IMR-90 (cell line): ENCODE data around the gene SLC18A3. TPM values are rescaled to one million over a fixed set of nuclear protein-coding genes. Genes with fewer than 3 reads are reported as not detected.

ENCODE experiments used
- ATAC-seq: fragments of 200-7000 bp; cut with Tn5 transposase; 2 replicates; pipeline ENCODE4 v1.9.1; 2020; ENCODE audit warnings: low read depth, mild to moderate bottlenecking, moderate library complexity
- BruUV-seq: library from RNA; stranded (reverse); fragments of 400-500 nt; replicated peaks from 2 replicates; lab custom pipeline; 2021; lab: Mats Ljungman, UMichigan
- CTCF ChIA-PET: fragments of 300-600 bp; formaldehyde crosslinking; extraction: SDS; loops from one replicate; lab custom pipeline; 2021; ENCODE audit warnings: antibody characterized with exemption; lab: Yijun Ruan, JAX
- POLR2A ChIA-PET: fragments of 300-600 bp; sonication (Branson Sonifier 250); formaldehyde crosslinking; loops from one replicate; lab custom pipeline; 2022; ENCODE audit warnings: antibody characterized with exemption; ENCODE audit not compliant: unreplicated experiment; lab: Charles Lee
- DNase-seq: peaks from one replicate; pipeline ENCODE4 v3.0.0; 2013
- H2AFZ ChIP-seq: replicated peaks from 2 replicates; pipeline ENCODE3; 2013; ENCODE audit warnings: low read length, mild to moderate bottlenecking; ENCODE audit not compliant: poor library complexity
- H2AK5ac ChIP-seq: 2 replicates; pipeline ENCODE4 v1.6.1; 2013; ENCODE audit warnings: low read depth, low read length, inconsistent platforms
- H2AK9ac ChIP-seq: replicated peaks from 2 replicates; pipeline ENCODE3; 2013; ENCODE audit warnings: mild to moderate bottlenecking, low read depth, low read length, moderate library complexity; ENCODE audit not compliant: poor library complexity
- H2BK120ac ChIP-seq: 2 replicates; pipeline ENCODE4 v1.6.1; 2013; ENCODE audit warnings: low read depth, low read length, inconsistent platforms
- H2BK15ac ChIP-seq: 3 replicates; pipeline ENCODE4 v1.6.1; 2013; ENCODE audit warnings: low read depth, low read length, inconsistent platforms
- H2BK20ac ChIP-seq: 2 replicates; pipeline ENCODE4 v1.6.1; 2013; ENCODE audit warnings: low read depth, mild to moderate bottlenecking, inconsistent platforms, low read length, moderate library complexity
- H2BK5ac ChIP-seq: 2 replicates; pipeline ENCODE4 v1.6.1; 2013; ENCODE audit warnings: mild to moderate bottlenecking, low read depth, low read length, inconsistent platforms; ENCODE audit not compliant: poor library complexity, severe bottlenecking
- H3K14ac ChIP-seq: replicated peaks from 2 replicates; pipeline ENCODE4 v1.6.1; 2013; ENCODE audit warnings: low read depth, low read length, inconsistent platforms
- H3K18ac ChIP-seq: 2 replicates; pipeline ENCODE4 v1.6.1; 2013; ENCODE audit warnings: low read depth, low read length, control low read depth
- H3K23ac ChIP-seq: 2 replicates; pipeline ENCODE4 v1.6.1; 2013; ENCODE audit warnings: low read depth, low read length, inconsistent platforms
- H3K27ac ChIP-seq: 2 replicates; pipeline ENCODE4 v1.5.1; 2013; ENCODE audit warnings: mild to moderate bottlenecking, control low read depth, low read length; ENCODE audit not compliant: insufficient read depth
- H3K27me3 ChIP-seq: 2 replicates; pipeline ENCODE4 v1.6.1; 2013; ENCODE audit warnings: low read length; ENCODE audit not compliant: control insufficient read depth, insufficient read depth
- H3K36me3 ChIP-seq: 2 replicates; pipeline ENCODE4 v1.6.1; 2013; ENCODE audit warnings: low read length, mixed read lengths; ENCODE audit not compliant: control insufficient read depth, insufficient read depth
- H3K4ac ChIP-seq: 2 replicates; pipeline ENCODE4 v1.6.1; 2013; ENCODE audit warnings: low read depth, low read length, inconsistent platforms
- H3K4me1 ChIP-seq: 2 replicates; pipeline ENCODE4 v1.6.1; 2013; ENCODE audit warnings: low read length, mixed read lengths; ENCODE audit not compliant: control insufficient read depth, insufficient read depth
- H3K4me2 ChIP-seq: 2 replicates; pipeline ENCODE4 v1.6.1; 2013; ENCODE audit warnings: low read depth, mild to moderate bottlenecking, control low read depth, low read length, moderate library complexity
- H3K4me3 ChIP-seq: 2 replicates; pipeline ENCODE4 v1.5.1; 2013; ENCODE audit warnings: low read depth, mild to moderate bottlenecking, control low read depth, low read length, moderate library complexity; ENCODE audit not compliant: insufficient read depth
- H3K56ac ChIP-seq: 2 replicates; pipeline ENCODE4 v1.6.1; 2013; ENCODE audit warnings: low read length, inconsistent platforms; ENCODE audit not compliant: insufficient read depth; ENCODE audit errors: extremely low read depth
- H3K79me1 ChIP-seq, 2 experiments: 2 replicates each; pipeline ENCODE4 v1.6.1; 2013; ENCODE audit warnings: low read length in 2 of 2, inconsistent platforms in 1 of 2, low read depth in 1 of 2
- H3K9ac ChIP-seq: 2 replicates; pipeline ENCODE4 v1.6.1; 2013; ENCODE audit warnings: low read depth, low read length, control low read depth
- H3K9me1 ChIP-seq: 2 replicates; pipeline ENCODE4 v1.6.1; 2013; ENCODE audit warnings: low read length, inconsistent platforms; ENCODE audit not compliant: insufficient read depth
- H3K9me3 ChIP-seq: 2 replicates; pipeline ENCODE4 v1.6.1; 2013; ENCODE audit warnings: low read length; ENCODE audit not compliant: control insufficient read depth, insufficient read depth
- H4K20me1 ChIP-seq: 2 replicates; pipeline ENCODE4 v1.6.1; 2013; ENCODE audit warnings: low read length, inconsistent platforms; ENCODE audit not compliant: insufficient read depth
- H4K5ac ChIP-seq: 2 replicates; pipeline ENCODE4 v1.6.1; 2013; ENCODE audit warnings: mild to moderate bottlenecking, low read depth, low read length, control low read depth
- H4K8ac ChIP-seq, 2 experiments: 2 replicates each; pipeline ENCODE4 v1.6.1; 2013; ENCODE audit warnings: low read depth in 2 of 2, low read length in 2 of 2, control low read depth in 1 of 2, inconsistent platforms in 1 of 2
- H4K91ac ChIP-seq: 2 replicates; pipeline ENCODE4 v1.6.1; 2013; ENCODE audit warnings: low read depth, low read length, inconsistent platforms; ENCODE audit not compliant: insufficient read depth
- BHLHE40 ChIP-seq: fragments of 150-350 bp; IDR thresholded peaks from 2 replicates; pipeline ENCODE4 v1.6.1; 2016; ENCODE audit warnings: mild to moderate bottlenecking, low read depth, low read length
- CEBPB ChIP-seq: IDR thresholded peaks from 2 replicates; pipeline ENCODE4 v1.6.1; 2012; ENCODE audit warnings: low read depth, low read length, improper control_type of control experiment
- CHD1 ChIP-seq: IDR thresholded peaks from 2 replicates; pipeline ENCODE4 v1.6.1; 2012; ENCODE audit warnings: low read depth, low read length, improper control_type of control experiment
- FOS ChIP-seq: fragments of 150-350 bp; IDR thresholded peaks from 2 replicates; pipeline ENCODE4 v1.6.1; 2016; ENCODE audit warnings: low read depth, low read length
- MAFK ChIP-seq: IDR thresholded peaks from 2 replicates; pipeline ENCODE4 v1.6.1; 2012; ENCODE audit warnings: low read depth, low read length, improper control_type of control experiment
- MAZ ChIP-seq: IDR thresholded peaks from 2 replicates; pipeline ENCODE4 v1.6.1; 2012; ENCODE audit warnings: low read depth, mild to moderate bottlenecking, low read length, improper control_type of control experiment, moderate library complexity, borderline replicate concordance
- MXI1 ChIP-seq: IDR thresholded peaks from 2 replicates; pipeline ENCODE4 v1.6.1; 2012; ENCODE audit warnings: low read depth, mild to moderate bottlenecking, low read length, moderate library complexity, borderline replicate concordance
- NFE2L2 ChIP-seq: fragments of 150-350 bp; IDR thresholded peaks from 2 replicates; pipeline ENCODE4 v1.6.1; 2016; ENCODE audit warnings: low read depth, mild to moderate bottlenecking, low read length
- POLR2A ChIP-seq: IDR thresholded peaks from 2 replicates; pipeline ENCODE4 v1.6.1; 2012; ENCODE audit warnings: mild to moderate bottlenecking, low read depth, low read length
- RAD21 ChIP-seq: IDR thresholded peaks from 2 replicates; pipeline ENCODE4 v1.6.1; 2012; ENCODE audit warnings: low read length, improper control_type of control experiment
- RCOR1 ChIP-seq: IDR thresholded peaks from 2 replicates; pipeline ENCODE4 v1.6.1; 2012; ENCODE audit warnings: mild to moderate bottlenecking, low read length, improper control_type of control experiment; ENCODE audit not compliant: insufficient replicate concordance
- RFX5 ChIP-seq: IDR thresholded peaks from 2 replicates; pipeline ENCODE4 v1.8.0; 2012; ENCODE audit warnings: low read depth, mild to moderate bottlenecking, low read length, moderate library complexity
- SMC3 ChIP-seq: fragments of 150-350 bp; IDR thresholded peaks from 2 replicates; pipeline ENCODE4 v1.6.1; 2016; ENCODE audit warnings: low read depth, mild to moderate bottlenecking, antibody characterized with exemption, low read length, moderate library complexity
- USF2 ChIP-seq: fragments of 150-350 bp; IDR thresholded peaks from 2 replicates; pipeline ENCODE4 v1.6.1; 2017; ENCODE audit warnings: mild to moderate bottlenecking, antibody characterized with exemption, low read length, low read depth
- WGBS, 2 experiments: methylation state at CpG; one replicate each; pipeline versions ENCODE4 v1.1.5 to v1.1.7; 2013; ENCODE audit warnings: missing lambda C conversion rate in 2 of 2; ENCODE audit not compliant: insufficient read length in 1 of 2; ENCODE audit errors: extremely low coverage in 2 of 2; 5-methylcytosine and 5-hydroxymethylcytosine counted together
- dilution Hi-C: fragments of 300-500 bp; cut with HindIII; formaldehyde crosslinking; loops from one replicate; pipeline ENCODE4 v1.14.3; 2018; ENCODE audit warnings: low sequenced_read_pairs; ENCODE audit not compliant: unreplicated experiment
- in situ Hi-C: fragments of 300-500 bp; cut with MboI; formaldehyde crosslinking; loops from 3 replicates; pipeline ENCODE4 v1.14.3; 2019; ENCODE audit warnings: low sequenced_read_pairs, inconsistent platforms, mixed read lengths
- intact Hi-C: fragments of 100-400 bp; cut with micrococcal nuclease; formaldehyde crosslinking; loops from 2 replicates; pipeline ENCODE4 v1.10.0; 2022
- polyA plus RNA-seq, 3 experiments: library from polyadenylated mRNA; depleted of rRNA; stranded (reverse); fragments of >200 nt; gene quantifications; 2 replicates each; pipeline ENCODE4 v1.2.3, GENCODE V29; 2012; ENCODE audit warnings: low replicate concordance in 1 of 3
- total RNA-seq: library from RNA; depleted of rRNA; stranded (reverse); fragments of >200 nt; gene quantifications from 2 replicates; pipeline ENCODE4 v1.2.3, GENCODE V29; 2012
- TF ChIP-seq, protein P1 (sequence below): conservative IDR thresholded peaks from 2 replicates; pipeline ENCODE4 v1.5.1; 2012; ENCODE audit warnings: mild to moderate bottlenecking, low read depth, low read length, improper control_type of control experiment
- TF ChIP-seq, protein P2 (sequence below): fragments of 150-350 bp; IDR thresholded peaks from 2 replicates; pipeline ENCODE4 v1.6.1; 2016; ENCODE audit warnings: low read depth, mild to moderate bottlenecking, low read length, moderate library complexity, borderline replicate concordance

The SLC18A3 gene
- total and polyA plus RNA-seq, 2 of the 4 experiments (the other 2 are of a cell fraction): not detected

GRCh38 chr10:49627038-49627437, 16.9 kb downstream of the SLC18A3 start:
- H3K36me3 ChIP-seq: no peaks in the 10 kb centered on the region
- CTCF ChIA-PET: no interaction called here
- no peaks in the 10 kb centered on the region for H3K79me1 ChIP-seq
- no peak overlapping the region for H3K14ac ChIP-seq
- DNase-seq: no peak
- no peak overlapping the region for H3K18ac ChIP-seq
- no peak overlapping the region for H2BK20ac ChIP-seq
- no peak overlapping the region for H2BK120ac ChIP-seq
- H3K56ac ChIP-seq: no peak overlapping the region
- no peak overlapping the region for H2AK5ac ChIP-seq
- no peak overlapping the region for H2AFZ ChIP-seq
- ATAC-seq: no peak
- 0 out of 2 replicates have a peak, but pooled peaks cover 2% of the 10 kb centered on the region for H3K9me1 ChIP-seq
- no TSS peak for BruUV-seq
- H2BK5ac ChIP-seq: no peak overlapping the region
- no peaks in the 10 kb centered on the region for H4K20me1 ChIP-seq
- no peak overlapping the region for H4K91ac ChIP-seq
- no peak for TF ChIP-seq USF2
- no peak for TF ChIP-seq RFX5
- TF ChIP-seq NFE2L2: no peak
- no peak for TF ChIP-seq RAD21
- TF ChIP-seq MAFK: no peak
- no peak for TF ChIP-seq MXI1
- TF ChIP-seq MAZ: no peak
- TF ChIP-seq CEBPB: no peak
- no peak for TF ChIP-seq SMC3
- no peak for TF ChIP-seq POLR2A
- no peak for TF ChIP-seq BHLHE40
- TF ChIP-seq FOS: no peak
- TF ChIP-seq, protein P1, sequence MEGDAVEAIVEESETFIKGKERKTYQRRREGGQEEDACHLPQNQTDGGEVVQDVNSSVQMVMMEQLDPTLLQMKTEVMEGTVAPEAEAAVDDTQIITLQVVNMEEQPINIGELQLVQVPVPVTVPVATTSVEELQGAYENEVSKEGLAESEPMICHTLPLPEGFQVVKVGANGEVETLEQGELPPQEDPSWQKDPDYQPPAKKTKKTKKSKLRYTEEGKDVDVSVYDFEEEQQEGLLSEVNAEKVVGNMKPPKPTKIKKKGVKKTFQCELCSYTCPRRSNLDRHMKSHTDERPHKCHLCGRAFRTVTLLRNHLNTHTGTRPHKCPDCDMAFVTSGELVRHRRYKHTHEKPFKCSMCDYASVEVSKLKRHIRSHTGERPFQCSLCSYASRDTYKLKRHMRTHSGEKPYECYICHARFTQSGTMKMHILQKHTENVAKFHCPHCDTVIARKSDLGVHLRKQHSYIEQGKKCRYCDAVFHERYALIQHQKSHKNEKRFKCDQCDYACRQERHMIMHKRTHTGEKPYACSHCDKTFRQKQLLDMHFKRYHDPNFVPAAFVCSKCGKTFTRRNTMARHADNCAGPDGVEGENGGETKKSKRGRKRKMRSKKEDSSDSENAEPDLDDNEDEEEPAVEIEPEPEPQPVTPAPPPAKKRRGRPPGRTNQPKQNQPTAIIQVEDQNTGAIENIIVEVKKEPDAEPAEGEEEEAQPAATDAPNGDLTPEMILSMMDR: no peak
- TF ChIP-seq RCOR1: no peak
- no peak for TF ChIP-seq CHD1
- TF ChIP-seq, protein P2, sequence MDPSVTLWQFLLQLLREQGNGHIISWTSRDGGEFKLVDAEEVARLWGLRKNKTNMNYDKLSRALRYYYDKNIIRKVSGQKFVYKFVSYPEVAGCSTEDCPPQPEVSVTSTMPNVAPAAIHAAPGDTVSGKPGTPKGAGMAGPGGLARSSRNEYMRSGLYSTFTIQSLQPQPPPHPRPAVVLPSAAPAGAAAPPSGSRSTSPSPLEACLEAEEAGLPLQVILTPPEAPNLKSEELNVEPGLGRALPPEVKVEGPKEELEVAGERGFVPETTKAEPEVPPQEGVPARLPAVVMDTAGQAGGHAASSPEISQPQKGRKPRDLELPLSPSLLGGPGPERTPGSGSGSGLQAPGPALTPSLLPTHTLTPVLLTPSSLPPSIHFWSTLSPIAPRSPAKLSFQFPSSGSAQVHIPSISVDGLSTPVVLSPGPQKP: no peak
- H3K4me2 ChIP-seq: no peak overlapping the region
- dilution Hi-C loops: no loop called here
- peaks cover 13% of the 10 kb centered on the region for H3K27me3 ChIP-seq
- H3K4ac ChIP-seq: no peak overlapping the region
- intact Hi-C loops: no loop called here
- in situ Hi-C loops: no loop called here
- no CpG with 5 or more reads among the region's 7 CpGs for WGBS, 2 experiments
- H3K4me3 ChIP-seq: no peak overlapping the region
- H3K4me1 ChIP-seq: no peaks in the 10 kb centered on the region
- no peak overlapping the region for H4K8ac ChIP-seq
- H3K9me3 ChIP-seq: no peaks in the 10 kb centered on the region
- no peak overlapping the region for H2BK15ac ChIP-seq
- H3K23ac ChIP-seq: no peak overlapping the region
- no peak overlapping the region for H3K9ac ChIP-seq
- no peak overlapping the region for H3K27ac ChIP-seq
- H4K5ac ChIP-seq: no peak overlapping the region
- H2AK9ac ChIP-seq: no peak overlapping the region
- POLR2A ChIA-PET: no interaction called here
